ENCODE data around the gene OTUD5.

DNA sequence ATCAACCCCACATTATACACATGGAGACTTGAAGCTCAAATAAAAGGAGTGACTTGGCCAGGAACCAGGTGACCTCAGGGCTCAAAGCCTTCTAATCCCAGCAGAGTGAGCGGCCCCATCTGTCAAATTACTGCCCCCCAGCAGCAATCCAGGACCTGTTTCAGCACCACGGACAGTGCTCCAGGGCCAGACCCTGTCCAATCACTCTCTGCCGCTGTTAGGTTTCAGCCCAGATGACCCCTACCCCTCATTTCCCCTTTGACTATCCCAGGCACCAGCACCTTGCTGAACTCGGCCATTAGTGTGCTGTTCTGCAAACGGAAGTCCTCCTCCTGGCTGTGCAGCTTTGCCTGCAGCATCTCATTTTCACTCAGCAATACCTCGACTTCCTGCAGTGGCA is 39.6 kb upstream of the OTUD5 start:
- no peak for TF ChIP-seq CTCF (IDR thresholded peaks at IDR 0.05)
- no peak for TF ChIP-seq POLR2A (IDR thresholded peaks at IDR 0.05)

All from testis (tissue), 2 donors.